Calu3 (cell line): Measurements from ENCODE around the gene RXYLT1. TPM values are rescaled to one million over a fixed set of nuclear protein-coding genes. Genes with fewer than 3 reads are reported as not detected.

Experiments used
- BruUV-seq: library from RNA; stranded (reverse); fragments of 400-500 nt; replicated peaks from 2 replicates; lab custom pipeline; 2021; lab: Mats Ljungman, UMichigan
- CTCF ChIA-PET: fragments of 300-600 bp; sonication (Branson Sonifier 250); formaldehyde crosslinking; loops from one replicate; lab custom pipeline; 2022; ENCODE audit warnings: antibody characterized with exemption; lab: Charles Lee
- DNase-seq: peaks from one replicate; pipeline ENCODE4 v3.0.0; 2022
- H3K27ac Mint-ChIP-seq: one replicate; pipeline ENCODE4 v1.8.0; 2022; ENCODE audit warnings: mixed read lengths; ENCODE audit not compliant: unreplicated experiment
- H3K27me3 Mint-ChIP-seq: one replicate; pipeline ENCODE4 v1.8.0; 2022; ENCODE audit warnings: mixed read lengths; ENCODE audit not compliant: unreplicated experiment
- H3K36me3 Mint-ChIP-seq: one replicate; pipeline ENCODE4 v1.8.0; 2022; ENCODE audit warnings: mild to moderate bottlenecking, moderate library complexity, mixed read lengths; ENCODE audit not compliant: insufficient read depth, unreplicated experiment
- H3K4me1 Mint-ChIP-seq: one replicate; pipeline ENCODE4 v1.8.0; 2022; ENCODE audit warnings: mild to moderate bottlenecking, low read depth, mixed read lengths; ENCODE audit not compliant: unreplicated experiment
- H3K4me3 Mint-ChIP-seq: one replicate; pipeline ENCODE4 v1.8.0; 2022; ENCODE audit warnings: mild to moderate bottlenecking, low read depth, moderate library complexity, mixed read lengths; ENCODE audit not compliant: unreplicated experiment
- H3K9me3 Mint-ChIP-seq: one replicate; pipeline ENCODE4 v1.8.0; 2022; ENCODE audit warnings: low read depth, mixed read lengths; ENCODE audit not compliant: unreplicated experiment
- intact Hi-C: fragments of 100-400 bp; cut with micrococcal nuclease; formaldehyde crosslinking; loops from one replicate; pipeline ENCODE4 v1.10.0; 2022; ENCODE audit not compliant: unreplicated experiment
- total RNA-seq: library from RNA; stranded (reverse); gene quantifications from 2 replicates; pipeline ENCODE4 v1.2.3, GENCODE V29; 2022
- TF ChIP-seq, protein P1 (sequence below): fragments of 200-600 bp; IDR thresholded peaks from one replicate; pipeline ENCODE4 v1.8.0; 2022; ENCODE audit warnings: antibody characterized with exemption; ENCODE audit not compliant: unreplicated experiment

The RXYLT1 gene
- total RNA-seq, 1 experiment from 2014 or later, result 28.6 TPM

DNA sequence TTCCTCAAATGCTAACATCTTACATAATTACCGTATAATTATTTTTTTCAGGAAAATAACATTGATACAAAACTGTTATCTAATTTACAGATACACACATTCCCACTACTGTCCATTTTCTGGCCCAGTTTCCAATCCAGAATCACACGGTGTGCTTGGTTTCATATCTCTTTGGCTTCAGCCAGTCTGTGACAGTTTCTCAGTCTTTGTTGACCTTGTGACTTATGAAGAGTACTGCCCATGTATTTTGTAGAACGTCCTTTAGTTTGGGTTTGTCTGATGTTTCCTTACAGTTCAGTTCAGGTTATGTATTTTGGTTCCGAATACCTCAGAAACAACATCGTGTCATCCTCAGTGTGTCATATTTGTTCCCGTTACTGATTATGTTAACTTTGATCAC, 16.2 kb downstream of the RXYLT1 start:
- no peaks in the 10 kb centered on the region for H3K27me3 Mint-ChIP-seq
- H3K4me3 Mint-ChIP-seq, result no peak overlapping the region
- CTCF ChIA-PET, result no interaction called here
- no TSS peak for BruUV-seq
- TF ChIP-seq, protein P1, sequence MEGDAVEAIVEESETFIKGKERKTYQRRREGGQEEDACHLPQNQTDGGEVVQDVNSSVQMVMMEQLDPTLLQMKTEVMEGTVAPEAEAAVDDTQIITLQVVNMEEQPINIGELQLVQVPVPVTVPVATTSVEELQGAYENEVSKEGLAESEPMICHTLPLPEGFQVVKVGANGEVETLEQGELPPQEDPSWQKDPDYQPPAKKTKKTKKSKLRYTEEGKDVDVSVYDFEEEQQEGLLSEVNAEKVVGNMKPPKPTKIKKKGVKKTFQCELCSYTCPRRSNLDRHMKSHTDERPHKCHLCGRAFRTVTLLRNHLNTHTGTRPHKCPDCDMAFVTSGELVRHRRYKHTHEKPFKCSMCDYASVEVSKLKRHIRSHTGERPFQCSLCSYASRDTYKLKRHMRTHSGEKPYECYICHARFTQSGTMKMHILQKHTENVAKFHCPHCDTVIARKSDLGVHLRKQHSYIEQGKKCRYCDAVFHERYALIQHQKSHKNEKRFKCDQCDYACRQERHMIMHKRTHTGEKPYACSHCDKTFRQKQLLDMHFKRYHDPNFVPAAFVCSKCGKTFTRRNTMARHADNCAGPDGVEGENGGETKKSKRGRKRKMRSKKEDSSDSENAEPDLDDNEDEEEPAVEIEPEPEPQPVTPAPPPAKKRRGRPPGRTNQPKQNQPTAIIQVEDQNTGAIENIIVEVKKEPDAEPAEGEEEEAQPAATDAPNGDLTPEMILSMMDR, result no peak
- H3K36me3 Mint-ChIP-seq, result no peaks in the 10 kb centered on the region
- intact Hi-C loops, result no loop called here
- no peaks in the 10 kb centered on the region for H3K9me3 Mint-ChIP-seq
- no peak for DNase-seq
- H3K4me1 Mint-ChIP-seq, result no peaks in the 10 kb centered on the region
- H3K27ac Mint-ChIP-seq, result no peak overlapping the region

DNA sequence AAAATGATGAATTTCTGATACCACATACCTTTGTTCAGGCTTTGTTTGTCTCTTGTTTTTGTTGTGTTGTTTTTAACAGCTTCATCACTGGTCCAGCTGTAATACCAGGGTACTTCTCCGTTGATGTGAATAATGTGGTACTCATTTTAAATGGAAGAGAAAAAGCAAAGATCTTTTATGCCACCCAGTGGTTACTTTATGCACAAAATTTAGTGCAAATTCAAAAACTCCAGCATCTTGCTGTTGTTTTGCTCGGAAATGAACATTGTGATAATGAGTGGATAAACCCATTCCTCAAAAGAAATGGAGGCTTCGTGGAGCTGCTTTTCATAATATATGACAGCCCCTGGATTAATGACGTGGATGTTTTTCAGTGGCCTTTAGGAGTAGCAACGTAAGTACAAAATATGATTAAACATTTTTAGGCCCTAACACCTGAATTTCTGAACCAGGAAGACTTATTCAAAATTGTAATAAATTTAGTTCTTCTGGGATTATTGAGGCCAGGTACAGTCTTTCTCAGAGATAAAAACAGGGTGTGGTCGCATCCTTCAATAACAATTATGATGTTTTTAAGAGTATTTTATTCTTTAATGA, 22.4 kb downstream of the RXYLT1 start:
- H3K4me1 Mint-ChIP-seq, result no peaks in the 10 kb centered on the region
- DNase-seq, result no peak
- H3K27me3 Mint-ChIP-seq, result no peaks in the 10 kb centered on the region
- no peak overlapping the region for H3K27ac Mint-ChIP-seq
- TF ChIP-seq, protein P1, result peak; percentile 46
- BruUV-seq, result no TSS peak
- CTCF ChIA-PET, result no interaction called here
- intact Hi-C loops, result loop anchor here (1.0 to 5.0 kb wide), 3 partner anchors 130 to 699 kb away; partner anchors contain the start of gene AVPR1A
- no peaks in the 10 kb centered on the region for H3K9me3 Mint-ChIP-seq
- H3K36me3 Mint-ChIP-seq, result no peaks in the 10 kb centered on the region
- H3K4me3 Mint-ChIP-seq, result no peak overlapping the region

DNA sequence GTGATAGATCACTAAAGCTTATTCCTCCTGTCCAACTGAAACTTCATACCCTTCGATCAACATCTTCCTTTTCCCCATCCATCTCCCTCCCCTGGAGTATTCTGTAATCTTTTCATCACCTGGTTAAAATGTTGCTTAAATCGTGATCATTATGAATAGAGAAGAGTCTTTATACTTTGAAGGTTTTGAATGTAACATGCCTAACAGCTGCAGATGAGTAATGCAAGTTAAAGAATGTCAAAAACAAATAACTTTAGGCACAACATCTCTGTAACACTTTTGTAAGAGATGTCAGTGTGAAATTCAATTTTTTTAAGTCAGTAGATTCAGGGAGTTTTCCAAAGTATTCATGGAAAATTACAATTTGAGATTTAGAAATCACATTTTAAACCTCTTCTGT, 25.0 kb downstream of the RXYLT1 start:
- no peaks in the 10 kb centered on the region for H3K4me1 Mint-ChIP-seq
- CTCF ChIA-PET, result no interaction called here
- H3K27ac Mint-ChIP-seq, result no peak overlapping the region
- no peaks in the 10 kb centered on the region for H3K27me3 Mint-ChIP-seq
- DNase-seq, result no peak
- no peaks in the 10 kb centered on the region for H3K36me3 Mint-ChIP-seq
- TF ChIP-seq, protein P1, result no peak
- no TSS peak for BruUV-seq
- intact Hi-C loops, result loop anchor here (5.0 kb wide), 2 partner anchors 132 to 652 kb away; partner anchors contain the start of gene AVPR1A
- H3K4me3 Mint-ChIP-seq, result no peak overlapping the region
- no peaks in the 10 kb centered on the region for H3K9me3 Mint-ChIP-seq

DNA sequence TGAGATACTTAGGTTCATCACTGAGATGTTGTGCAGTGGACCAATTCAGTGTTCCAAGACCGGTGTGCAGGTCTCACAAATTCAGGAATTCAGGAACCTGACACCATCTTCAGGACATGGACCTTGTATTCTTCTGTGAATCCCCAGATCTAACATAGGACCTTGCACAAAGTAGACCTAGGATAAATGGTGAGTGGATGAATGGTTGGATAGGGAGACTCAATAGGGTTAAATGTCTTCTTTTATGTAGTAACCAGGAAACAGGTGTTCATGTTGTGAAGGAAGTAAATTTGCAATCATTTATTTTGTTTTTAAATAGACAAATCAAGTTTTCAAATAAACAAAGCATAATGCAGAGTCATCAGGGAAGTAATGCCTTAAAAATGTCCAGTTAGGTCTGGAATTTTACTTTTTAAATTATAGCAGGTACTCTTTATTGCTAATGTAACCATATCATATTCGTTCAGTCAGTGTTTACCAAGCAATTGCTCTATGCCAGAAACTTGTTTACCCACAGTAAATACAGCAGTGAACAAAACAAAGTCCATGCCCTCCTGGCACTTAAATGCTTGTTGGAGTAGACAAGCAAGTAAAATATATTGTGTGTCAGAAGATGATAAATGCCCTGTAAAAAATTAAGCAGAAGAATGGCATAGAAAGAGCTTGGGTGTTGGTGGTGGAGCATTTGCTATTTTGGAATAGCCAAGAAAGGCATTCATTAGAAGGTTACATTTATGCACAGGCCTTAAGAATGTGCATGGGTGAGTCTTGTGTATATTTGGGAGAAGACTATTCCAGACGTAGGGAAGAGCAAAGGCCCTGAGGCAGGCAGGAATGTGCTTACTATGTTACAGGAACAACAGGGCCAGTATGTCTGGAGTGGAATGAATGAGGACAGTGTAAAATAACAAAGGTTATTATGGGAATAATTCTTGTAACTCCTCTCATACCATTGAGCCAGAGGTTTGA, 26.3 kb downstream of the RXYLT1 start:
- H3K4me3 Mint-ChIP-seq, result no peak overlapping the region
- CTCF ChIA-PET, result no interaction called here
- no peaks in the 10 kb centered on the region for H3K4me1 Mint-ChIP-seq
- no peak overlapping the region for H3K27ac Mint-ChIP-seq
- no peaks in the 10 kb centered on the region for H3K36me3 Mint-ChIP-seq
- DNase-seq, result no peak
- TF ChIP-seq, protein P1, result no peak
- H3K27me3 Mint-ChIP-seq, result no peaks in the 10 kb centered on the region
- intact Hi-C loops, result no loop called here
- H3K9me3 Mint-ChIP-seq, result no peaks in the 10 kb centered on the region
- no TSS peak for BruUV-seq
